ENCODE data around the gene CNBP.
"Not testable (repeated sequence)": the region's sequence is repeated elsewhere in the genome, so short reads cannot be mapped to it uniquely, and the experiment has no call there.

The CNBP gene

DNA sequence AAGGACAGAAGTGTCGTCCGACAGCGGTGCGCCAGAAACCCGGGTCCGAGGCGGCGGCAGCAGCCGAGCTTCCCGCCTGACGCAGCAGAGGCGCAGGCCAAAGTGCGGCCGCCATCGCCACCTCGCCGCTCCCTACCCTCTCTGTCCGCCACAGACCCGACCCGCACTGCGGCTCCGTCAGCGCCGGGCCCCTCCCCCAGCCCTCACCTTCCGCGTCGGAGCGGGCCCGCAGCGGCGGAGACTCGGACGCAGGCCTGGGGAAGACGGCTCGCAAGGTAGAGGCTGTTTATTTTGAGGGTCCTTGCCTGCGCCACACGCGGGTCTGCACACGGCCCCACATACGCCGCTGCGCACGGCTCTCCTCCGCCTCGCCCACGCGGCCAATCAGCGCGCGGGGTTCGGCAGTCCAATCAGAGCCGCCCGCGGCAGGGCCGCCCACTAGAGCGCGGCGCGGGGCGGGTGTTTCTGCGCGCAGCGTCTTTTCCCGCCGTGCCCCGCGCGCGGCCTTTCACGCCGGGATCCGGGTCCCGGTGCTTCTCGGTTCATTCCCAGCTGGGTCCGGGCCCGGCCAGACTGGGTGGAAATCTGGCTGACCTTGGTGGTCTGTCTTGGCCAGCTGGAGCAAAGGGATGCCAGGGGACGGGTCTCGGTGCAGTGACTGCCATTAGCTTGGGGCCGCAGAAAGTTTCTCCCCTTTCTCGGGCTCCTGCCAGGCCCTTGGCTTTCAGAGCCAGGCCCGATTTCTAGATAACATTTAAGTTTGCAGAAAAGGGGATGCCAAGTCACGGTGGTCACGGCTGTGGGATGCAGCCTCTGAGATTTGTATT, at the start of gene CNBP:
TSS of gene CNBP (minus strand) at position 328 of the 827 bp plus-strand sequence. CDS start 12,139 bp downstream, outside the sequence.
- DNase-seq (ENCODE audit: low spot score), result peak; percentile 99

DNA sequence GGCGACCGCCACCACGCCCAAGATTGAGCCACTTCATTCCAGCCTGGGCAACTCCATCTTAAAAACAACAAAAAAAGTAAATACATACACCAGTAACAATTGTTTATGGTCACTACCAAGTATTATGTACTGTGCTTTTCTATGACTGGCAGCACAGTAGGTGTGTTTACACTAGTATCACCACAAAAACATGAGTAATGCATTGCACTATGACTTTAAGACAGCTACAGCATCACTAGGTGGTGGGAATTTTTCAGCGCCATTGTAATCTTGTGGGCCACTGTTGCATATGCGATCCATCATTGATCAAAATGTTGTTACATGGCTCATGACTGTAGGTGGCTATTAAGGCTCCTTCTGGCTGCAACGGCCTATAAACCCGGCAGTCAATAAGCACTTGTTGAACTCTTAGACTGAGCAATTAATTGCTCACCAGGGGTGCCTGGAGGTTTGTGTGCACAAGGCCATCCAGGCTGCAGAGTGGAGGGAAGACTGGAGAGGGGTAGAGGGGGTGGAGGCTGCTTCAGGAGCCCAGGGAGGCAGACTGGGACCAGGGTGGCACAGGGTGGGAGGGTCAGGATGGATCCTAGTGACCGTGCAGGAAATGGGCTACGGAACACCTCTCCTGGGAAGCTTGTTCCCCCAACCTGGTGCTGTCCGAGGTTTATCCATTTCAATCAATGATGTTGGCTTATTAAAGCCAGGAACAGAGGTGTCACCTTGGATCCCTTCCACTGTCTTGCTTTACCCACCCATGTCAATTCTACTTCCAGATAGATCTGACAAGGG, 47.8 kb upstream of the CNBP start:
- DNase-seq (ENCODE audit: low spot score), result no peak

DNA sequence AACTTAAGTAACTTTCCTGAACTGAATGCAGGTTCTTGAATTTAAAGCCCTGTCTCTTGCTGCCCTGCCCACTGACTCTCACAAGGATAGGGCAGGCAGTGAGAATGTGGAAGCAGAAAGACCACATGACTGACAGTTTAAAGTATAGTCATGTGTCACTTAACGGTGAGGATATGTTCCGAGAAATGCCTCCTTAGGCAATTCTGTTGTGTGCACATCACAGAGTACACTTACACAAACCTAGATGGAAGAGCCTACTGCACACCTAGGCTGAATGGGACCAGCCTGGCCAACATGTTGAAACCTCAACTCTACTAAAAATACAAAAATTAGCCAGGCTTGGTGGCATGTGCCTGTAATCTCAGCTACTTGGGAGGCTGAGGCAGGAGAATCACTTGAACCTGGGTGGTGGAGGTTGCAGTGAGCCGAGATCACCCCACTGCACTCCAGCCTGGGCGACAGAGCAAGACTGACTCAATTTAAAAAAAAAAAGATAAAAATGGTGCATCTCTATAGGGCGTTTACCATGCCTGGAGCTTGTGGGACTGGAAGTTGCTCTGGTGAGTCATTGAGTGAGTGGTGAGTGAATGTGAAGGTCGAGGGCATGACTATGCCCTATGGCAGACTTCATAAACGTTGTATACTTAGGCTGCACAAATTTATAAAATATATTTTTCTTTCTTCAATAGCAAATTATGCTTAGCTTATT, 46.8 kb upstream of the CNBP start:
- no peak for DNase-seq (ENCODE audit: low spot score)

GRCh38 chr3:129228891-129229585, 45.3 kb upstream of the CNBP start:
- DNase-seq (ENCODE audit: low spot score), result no peak

DNA sequence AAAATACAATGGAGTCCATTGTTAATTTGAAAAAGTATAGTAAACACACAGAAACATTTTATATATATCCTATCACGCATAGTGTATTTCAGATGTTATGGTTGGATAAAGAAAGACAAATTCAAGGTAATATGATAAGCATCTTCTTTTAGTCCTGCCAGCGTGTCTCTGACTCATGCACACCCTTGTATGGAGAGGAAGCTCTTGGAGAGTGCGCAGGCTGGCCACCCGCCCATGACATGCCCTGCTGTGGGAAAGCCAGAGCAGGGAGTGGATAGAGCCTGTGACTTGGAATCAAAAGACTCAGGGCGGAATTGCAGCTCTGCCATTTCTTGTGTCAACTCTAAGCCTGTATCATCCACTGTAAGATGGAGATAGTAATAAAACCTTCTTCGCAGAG, 42.7 kb upstream of the CNBP start:
- no peak for DNase-seq (ENCODE audit: low spot score)

DNA sequence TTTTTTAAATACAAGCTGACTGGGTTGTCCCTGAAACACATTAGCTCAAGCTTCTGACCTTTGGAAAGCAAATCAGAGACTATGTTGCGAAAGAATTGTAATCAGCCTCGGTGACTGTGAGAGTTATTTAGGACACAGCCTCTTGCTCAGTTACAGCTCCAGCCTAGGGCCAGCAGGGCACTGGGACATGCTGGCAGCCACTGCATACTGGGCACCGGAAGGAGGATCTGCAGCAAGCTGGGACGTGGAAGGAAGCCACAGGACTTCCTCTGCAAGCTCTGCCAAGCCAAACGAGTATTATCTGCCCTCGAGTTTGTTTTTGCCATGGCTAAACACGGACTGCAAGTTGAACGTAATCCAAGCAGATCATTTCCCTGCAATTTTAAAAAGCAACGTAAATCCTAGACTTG, 41.3 kb upstream of the CNBP start:
- peak; percentile 48 for DNase-seq (ENCODE audit: low spot score)

DNA sequence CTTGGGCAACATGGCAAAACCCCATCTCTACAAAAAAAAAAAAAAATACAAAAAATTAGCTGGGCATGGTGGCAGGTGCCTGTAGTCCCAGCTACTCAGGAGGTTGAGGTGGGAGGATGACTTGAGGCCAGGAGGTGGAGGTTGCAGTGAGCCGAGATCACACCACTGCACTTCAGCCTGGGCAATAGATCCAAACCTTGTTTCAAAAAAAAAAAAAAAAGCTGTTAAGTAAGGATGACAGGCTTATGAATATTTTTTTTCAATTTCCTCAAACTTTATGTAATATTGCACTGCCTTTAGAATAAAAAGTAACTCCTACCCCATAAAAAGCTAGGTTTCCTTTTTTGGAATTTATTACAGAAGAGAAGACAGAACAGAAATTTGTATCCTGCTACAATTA, 40.7 kb upstream of the CNBP start:
- not testable (repeated sequence) for DNase-seq (ENCODE audit: low spot score)

GRCh38 chr3:129218742-129219141, 35.0 kb upstream of the CNBP start:
- DNase-seq (ENCODE audit: low spot score), result no peak

DNA sequence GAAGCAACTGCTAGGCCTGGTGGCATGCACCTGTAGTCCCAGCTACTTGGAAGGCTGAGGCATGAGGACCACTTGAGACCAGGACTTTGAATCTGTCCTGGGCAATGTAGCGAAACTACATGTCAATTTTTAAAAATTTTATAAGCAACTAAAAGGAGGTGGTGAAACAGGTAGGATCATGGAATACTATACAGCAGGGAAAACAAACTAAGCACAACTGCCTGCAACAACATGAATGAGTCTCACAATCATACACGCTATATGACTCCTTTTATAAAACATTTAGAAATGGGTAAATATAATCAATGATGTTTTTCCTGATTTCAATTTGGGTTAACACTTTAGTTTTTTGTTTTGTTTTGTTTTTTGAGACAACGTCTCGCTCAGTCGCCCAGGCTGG, 29.5 kb upstream of the CNBP start:
- DNase-seq (ENCODE audit: low spot score), result no peak

GRCh38 chr3:129211772-129212171, 28.1 kb upstream of the CNBP start:
- DNase-seq (ENCODE audit: low spot score), result peak; percentile 50

DNA sequence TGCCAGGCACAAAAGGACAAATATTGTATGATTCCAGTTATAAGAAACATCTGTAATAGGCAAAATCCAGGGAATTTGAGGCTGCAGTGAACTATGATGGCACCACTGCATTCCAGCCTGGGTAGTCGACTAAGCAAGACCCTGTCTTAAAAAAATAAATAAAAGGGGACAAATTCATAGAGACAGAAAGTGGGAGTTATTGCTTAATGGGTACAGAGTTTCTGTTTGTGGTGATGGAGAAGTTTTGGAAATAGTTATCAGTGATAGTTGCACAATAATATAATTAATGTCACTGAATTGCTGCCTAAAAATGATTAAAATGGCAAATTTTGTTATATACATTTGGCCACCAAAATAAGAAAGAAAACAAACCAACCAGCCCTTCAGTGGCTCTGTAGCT, 27.6 kb upstream of the CNBP start:
- no peak for DNase-seq (ENCODE audit: low spot score)

DNA sequence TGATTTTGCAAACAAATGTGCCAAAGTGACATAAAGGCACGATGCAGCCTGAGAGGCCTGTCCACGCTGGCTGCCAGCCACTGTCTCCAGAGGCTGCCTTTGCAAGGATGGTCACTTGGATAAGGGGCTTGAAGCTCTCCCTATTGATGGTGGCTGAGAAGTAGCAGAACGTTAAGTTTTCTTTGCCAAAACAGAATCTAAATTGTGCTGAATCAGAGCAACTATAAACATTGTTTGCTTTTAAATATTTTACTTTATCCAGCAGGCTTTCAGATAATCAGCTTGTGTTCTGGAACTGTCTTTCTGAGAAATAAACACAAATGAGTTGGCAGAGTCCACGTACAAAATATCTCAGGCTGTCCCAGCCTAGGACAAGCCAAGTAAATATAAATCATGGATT, 23.8 kb upstream of the CNBP start:
- no peak for DNase-seq (ENCODE audit: low spot score)

- no peak for DNase-seq (ENCODE audit: low spot score)
Observed at GRCh38 chr3:129205109-129205832, 21.6 kb upstream of the CNBP start.

DNA sequence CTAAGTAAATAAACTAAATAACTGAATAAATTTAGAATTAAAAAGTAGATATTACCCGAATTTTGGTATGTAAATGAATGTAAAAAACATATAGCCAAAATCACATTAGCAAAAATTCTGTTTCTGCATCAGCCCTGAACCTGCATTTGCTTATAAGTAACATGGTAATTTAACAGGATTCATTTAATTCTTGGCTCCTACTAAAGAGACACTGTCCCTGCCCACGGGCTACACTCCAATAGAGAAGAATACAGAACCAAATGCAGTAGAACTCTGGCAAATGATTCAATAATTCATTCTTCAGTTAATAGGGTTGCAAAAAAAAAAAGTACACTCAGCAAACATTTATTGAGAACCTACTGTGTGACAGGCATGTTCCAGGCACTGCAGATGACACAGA, 20.8 kb upstream of the CNBP start:
- no peak for DNase-seq (ENCODE audit: low spot score)

- DNase-seq (ENCODE audit: low spot score), result no peak
Observed at GRCh38 chr3:129199366-129199765, 15.7 kb upstream of the CNBP start.

DNA sequence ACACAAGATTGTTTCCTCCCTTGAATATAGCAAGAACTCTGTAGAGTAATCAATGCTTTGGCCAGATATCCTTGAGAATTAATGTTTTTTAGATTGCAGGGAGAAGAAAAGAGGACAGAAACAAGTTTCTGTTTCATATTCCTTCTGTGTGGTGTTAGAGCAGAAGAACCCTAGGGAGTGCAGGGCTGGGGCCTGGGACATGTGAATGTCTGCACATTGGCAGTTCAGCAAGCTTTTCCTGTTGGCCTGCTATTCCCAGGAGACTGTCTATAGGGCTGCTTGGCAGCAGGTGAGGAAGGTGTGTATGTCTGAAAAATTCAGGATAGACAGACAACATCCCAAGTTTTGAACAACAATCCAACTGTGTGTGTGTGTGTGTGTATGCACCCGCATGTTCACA, 13.6 kb upstream of the CNBP start:
- DNase-seq (ENCODE audit: low spot score), result no peak

- no peak for DNase-seq (ENCODE audit: low spot score)
Observed at GRCh38 chr3:129196601-129197000, 12.9 kb upstream of the CNBP start.

GRCh38 chr3:129195731-129196256, 12.1 kb upstream of the CNBP start:
- DNase-seq (ENCODE audit: low spot score), result no peak

GRCh38 chr3:129189793-129190192, 6.1 kb upstream of the CNBP start:
- not testable (repeated sequence) for DNase-seq (ENCODE audit: low spot score)

DNA sequence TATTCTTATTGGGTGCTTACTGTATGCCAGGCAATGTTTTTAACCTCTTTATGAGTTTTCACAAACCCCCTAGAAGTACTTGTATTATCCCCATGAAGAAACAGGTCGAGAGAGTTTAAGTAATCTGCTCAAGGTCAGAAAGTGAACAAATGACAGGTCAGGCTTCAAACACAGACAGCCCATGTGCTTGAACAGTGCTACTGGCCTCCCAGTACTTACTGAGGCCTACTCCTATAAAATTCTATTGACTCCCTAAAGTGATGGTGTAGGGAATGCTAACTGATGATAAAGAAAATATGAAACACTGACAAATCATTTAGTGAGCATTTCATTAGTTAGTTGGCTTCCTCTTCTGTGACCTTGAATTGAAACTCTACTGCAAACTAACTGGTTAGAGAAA, 4.2 kb upstream of the CNBP start:
- DNase-seq (ENCODE audit: low spot score), result no peak

DNA sequence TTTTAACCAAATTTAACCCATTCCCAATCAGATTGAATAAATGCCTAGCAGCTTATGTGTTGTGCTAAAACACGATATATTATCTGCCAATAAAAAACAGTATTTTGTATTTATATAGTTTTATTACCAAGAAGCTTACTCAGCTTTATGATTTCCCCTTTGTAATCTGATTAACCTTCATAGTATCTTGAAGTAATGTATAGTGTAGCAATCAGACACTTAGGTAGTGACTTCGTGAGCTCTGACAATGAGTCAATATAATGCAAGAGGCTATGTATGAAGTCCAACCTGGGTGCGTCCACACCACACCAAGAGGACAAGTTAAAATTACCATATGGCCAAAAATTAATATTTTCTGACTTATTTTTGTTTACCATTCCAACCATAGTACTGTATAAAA, 2.1 kb upstream of the CNBP start:
- DNase-seq (ENCODE audit: low spot score), result no peak

All from D341Med (cell line).